ENCODE results near the gene CUL4B.

GRCh38 chrX:120556251-120556650 is 4.5 kb downstream of the CUL4B start:
- TF ChIP-seq EZH2phosphoT487 (IDR thresholded peaks at IDR 0.05; ENCODE audit: borderline replicate concordance) (no peak), YY1 (IDR thresholded peaks at IDR 0.05; ENCODE audit: extremely low read depth, insufficient replicate concordance, low read depth, low read length) (no peak), ZNF274 (IDR thresholded peaks at IDR 0.05; ENCODE audit: low read depth, low read length) (no peak), ZFX (IDR thresholded peaks at IDR 0.05) (no peak), POLR2A (IDR thresholded peaks at IDR 0.05; ENCODE audit: borderline replicate concordance, extremely low read depth, insufficient read depth, insufficient read length) (no peak), REST (IDR thresholded peaks at IDR 0.05; ENCODE audit: low read depth) (no peak), SRF (IDR thresholded peaks at IDR 0.05; ENCODE audit: low read depth) (no peak), CBX3 (IDR thresholded peaks at IDR 0.05; ENCODE audit: low read depth) (no peak), POLR2AphosphoS5 (IDR thresholded peaks at IDR 0.05; ENCODE audit: low read depth, low read length) (no peak), CTCF (IDR thresholded peaks at IDR 0.05 in 2 of 3, conservative IDR thresholded peaks at IDR 0.05 in 1 of 3; ENCODE audit: borderline replicate concordance in 1 of 3, insufficient read depth in 1 of 3, low read depth in 2 of 3, low read length in 2 of 3) (no peak), SP1 (IDR thresholded peaks at IDR 0.05; ENCODE audit: low read depth) (no peak)

Data from HCT116 (cell line).